ENCODE measurements around the gene PRKAG3.

Gene PRKAG3

GRCh38 chr2:218814540-218815243, 16.9 kb downstream of the PRKAG3 start:
- no peak for DNase-seq (ENCODE audit: low read depth)

DNA sequence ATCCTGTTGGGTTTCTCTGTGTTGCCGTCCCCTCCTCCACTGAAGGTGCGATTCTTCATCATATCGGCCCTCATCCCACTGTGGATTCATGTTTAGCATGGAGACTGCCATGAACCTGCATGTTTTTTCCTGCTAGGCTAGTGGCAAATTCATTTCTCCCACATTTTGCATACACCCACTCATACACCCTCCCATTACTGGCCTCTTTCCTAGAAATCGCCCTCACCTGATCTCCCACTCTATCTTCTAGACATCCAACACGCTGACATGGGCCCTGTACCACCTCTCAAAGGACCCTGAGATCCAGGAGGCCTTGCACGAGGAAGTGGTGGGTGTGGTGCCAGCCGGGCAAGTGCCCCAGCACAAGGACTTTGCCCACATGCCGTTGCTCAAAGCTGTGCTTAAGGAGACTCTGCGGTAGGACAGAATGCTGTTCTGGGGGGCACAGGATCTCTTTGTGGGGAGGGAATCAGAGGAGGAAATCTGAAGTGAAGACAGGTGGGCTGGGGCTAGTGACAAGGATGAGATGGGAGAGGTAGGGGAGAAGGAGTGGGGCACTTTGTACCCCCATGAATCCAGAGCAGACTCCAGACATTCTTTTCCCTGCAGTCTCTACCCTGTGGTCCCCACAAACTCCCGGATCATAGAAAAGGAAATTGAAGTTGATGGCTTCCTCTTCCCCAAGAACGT, 17.7 kb downstream of the PRKAG3 start:
- DNase-seq (ENCODE audit: low read depth), result no peak

- no peak for DNase-seq (ENCODE audit: low read depth)
These were observed 18.7 kb downstream of the PRKAG3 start for GRCh38 chr2:218812861-218813260.

- DNase-seq (ENCODE audit: low read depth), result no peak
These were observed 19.3 kb downstream of the PRKAG3 start for GRCh38 chr2:218812096-218812815.

DNA sequence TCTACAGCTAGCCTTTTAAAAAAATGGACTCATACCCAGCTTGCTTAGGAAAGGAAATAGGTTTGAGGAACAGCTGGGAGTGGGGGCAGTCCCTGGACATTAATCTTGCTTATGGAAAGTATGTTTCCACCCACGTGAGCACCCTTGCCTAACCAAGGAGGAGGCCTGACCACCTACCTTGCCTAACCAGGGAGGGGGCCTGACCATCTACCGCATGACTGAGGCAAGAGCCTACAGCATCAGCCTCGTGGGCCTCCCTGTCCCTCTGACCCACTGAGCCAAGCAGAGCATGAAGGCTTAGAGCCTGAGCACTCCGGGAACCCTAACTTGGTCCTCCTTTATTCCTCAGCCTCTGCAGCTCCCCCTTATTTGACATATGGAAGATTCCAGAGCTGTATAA, 20.2 kb downstream of the PRKAG3 start:
- no peak for DNase-seq (ENCODE audit: low read depth)

DNA sequence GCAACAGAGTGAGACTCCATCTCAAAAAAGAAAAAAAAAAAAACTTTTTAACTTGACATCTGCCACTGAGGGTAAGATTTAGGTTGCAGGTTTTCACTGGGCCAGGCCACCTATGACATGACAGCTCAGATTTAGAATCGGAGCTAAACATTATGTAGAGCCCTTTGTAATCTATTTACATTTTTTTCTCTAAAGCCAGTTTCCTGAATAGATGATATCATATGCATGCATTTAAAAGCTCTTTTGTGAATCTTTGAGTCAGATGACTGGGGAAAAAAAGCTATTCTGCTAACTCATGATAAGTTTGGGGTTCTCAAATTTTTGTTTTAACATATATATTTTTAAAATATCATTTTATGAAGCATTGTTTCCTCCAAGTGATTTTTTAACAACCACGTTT, 21.3 kb downstream of the PRKAG3 start:
- DNase-seq (ENCODE audit: low read depth), result no peak

DNA sequence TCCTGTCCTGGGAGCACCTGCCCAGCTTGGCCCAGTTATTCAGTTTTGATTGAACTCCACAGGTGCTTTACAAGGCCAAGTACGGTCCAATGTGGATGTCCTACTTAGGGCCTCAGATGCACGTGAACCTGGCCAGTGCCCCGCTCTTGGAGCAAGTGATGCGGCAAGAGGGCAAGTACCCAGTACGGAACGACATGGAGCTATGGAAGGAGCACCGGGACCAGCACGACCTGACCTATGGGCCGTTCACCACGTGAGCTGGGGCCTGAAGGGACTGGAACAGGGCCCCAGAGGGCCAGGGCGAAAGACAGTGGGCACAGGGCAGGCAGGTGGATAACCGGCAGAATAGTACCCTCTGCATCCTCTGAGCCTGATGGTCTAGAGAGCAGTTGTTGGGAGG, 22.1 kb downstream of the PRKAG3 start:
- DNase-seq (ENCODE audit: low read depth), result no peak

GRCh38 chr2:218807626-218808025, 24.0 kb downstream of the PRKAG3 start:
- no peak for DNase-seq (ENCODE audit: low read depth)

GRCh38 chr2:218806346-218806978, 25.1 kb downstream of the PRKAG3 start:
- DNase-seq (ENCODE audit: low read depth), result no peak

GRCh38 chr2:218805627-218806026, 26.0 kb downstream of the PRKAG3 start:
- no peak for DNase-seq (ENCODE audit: low read depth)

DNA sequence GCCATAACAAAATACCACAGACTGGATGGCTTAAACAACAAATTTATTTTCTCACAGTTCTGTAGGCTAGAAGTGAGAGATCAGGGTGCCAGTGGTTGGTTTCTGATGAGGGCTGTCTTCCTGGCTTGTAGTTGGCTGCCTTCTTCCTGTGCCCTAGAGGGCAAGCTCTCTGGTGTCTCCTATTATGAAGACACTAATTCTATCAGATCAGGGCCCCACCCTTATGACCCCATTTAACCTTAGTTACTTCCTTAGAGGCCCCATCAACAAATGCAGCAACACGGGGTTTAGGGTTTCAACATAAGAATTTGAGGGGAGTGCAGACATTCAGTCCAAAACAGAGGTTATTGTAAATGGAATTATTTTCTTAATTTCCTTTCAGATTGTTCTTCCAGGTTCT, 26.8 kb downstream of the PRKAG3 start:
- no peak for DNase-seq (ENCODE audit: low read depth)

DNA sequence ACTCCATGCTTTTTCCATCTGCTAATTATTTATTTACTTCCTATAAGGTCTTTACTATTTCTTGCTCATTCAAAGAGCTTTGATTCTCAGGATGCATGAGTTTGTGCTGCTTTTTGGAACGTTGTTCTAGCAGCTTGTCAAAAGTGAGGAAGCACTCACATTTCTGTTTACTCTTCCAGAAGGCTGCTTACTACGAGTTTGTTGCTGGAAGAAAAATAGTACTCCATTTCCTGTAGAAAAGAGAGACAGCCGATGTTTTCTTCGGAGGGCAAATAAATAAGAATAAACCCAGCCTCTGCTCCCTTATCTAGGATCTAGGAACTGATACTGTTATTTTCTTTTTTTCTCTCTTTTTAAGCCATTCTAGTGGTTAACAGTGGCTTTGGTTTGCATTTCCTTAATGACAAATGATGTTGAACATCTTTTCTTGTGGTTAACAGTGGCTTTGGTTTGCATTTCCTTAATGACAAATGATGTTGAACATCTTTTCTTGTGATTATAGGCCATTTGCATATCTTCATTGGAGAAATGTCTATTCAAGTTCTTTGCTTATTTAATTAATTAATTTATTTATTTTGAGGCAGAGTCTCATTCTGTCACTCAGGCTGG, 29.1 kb downstream of the PRKAG3 start:
- DNase-seq (ENCODE audit: low read depth), result no peak

DNA sequence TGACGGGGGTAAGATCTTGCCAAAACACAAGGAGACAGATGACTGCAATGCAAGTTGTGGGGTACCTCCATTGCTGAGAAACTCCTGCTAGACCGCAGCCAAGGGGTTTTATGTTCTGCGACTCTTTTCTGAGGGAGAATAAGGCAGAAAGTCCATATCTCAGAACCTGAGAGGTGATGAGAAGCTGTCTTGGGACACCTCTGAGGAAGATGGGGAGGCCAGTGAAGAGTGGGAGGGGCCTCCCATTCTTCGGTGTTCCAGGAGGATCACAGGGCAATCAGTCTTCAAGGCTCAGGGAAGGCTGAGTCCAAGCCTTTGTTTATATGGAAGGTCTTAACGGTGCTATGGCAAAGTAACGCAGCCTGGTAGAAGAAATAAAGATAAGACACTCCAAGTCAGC, 31.6 kb downstream of the PRKAG3 start:
- DNase-seq (ENCODE audit: low read depth), result no peak

DNA sequence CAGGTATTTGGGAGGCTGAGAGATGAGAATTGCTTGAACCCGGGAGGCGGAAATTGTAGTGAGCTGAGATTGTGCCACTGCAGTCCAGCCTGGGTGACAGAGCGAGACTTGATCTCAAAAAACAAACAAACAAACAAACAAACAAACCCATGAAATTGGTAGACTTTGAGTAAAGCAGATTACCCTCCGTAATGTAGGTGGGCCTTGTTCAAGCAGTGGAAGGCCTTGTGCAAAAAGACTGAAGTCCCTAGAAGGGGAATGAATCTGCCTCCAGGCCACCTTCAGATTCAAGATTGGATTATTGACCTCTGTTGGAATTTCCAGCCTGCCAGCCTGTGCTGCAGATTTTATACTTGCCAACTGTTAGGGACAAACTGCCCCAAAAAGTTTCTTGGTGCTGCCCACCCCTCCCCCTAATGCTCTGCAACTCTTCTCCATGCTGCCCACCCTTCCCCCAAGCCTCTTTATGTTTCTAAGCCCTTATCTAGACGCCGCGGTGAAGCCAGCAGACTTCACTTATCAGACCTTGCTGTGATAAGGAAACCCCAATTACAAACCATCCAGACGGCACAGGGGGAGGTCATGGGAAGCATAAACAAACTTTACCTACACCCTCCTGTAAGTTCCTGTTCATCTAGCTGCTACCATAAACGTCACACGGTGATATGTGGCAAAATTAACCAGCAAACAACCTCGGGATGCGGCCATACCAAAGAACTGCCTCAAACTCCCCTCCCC, 32.7 kb downstream of the PRKAG3 start:
- DNase-seq (ENCODE audit: low read depth), result no peak

GRCh38 chr2:218796691-218797090, 34.9 kb downstream of the PRKAG3 start:
- DNase-seq (ENCODE audit: low read depth), result no peak

DNA sequence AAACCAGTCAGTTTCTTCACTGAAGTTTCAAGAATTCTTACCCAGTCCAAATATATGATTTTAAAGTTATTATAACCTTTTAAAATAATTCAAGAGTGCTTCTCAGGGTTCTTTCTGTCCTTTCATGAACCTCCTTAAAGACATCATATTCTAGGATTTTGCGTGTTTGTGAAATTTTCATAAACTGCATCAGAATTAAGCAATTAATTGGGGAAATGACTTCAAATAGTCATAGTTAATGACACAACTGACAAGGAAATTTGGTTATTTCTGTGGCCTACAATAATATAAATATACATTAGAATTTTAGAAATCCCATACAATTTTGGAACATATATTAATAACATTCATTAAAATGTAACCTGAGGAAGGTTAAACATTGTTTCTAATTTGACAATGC, 39.2 kb downstream of the PRKAG3 start:
- DNase-seq (ENCODE audit: low read depth), result no peak

DNA sequence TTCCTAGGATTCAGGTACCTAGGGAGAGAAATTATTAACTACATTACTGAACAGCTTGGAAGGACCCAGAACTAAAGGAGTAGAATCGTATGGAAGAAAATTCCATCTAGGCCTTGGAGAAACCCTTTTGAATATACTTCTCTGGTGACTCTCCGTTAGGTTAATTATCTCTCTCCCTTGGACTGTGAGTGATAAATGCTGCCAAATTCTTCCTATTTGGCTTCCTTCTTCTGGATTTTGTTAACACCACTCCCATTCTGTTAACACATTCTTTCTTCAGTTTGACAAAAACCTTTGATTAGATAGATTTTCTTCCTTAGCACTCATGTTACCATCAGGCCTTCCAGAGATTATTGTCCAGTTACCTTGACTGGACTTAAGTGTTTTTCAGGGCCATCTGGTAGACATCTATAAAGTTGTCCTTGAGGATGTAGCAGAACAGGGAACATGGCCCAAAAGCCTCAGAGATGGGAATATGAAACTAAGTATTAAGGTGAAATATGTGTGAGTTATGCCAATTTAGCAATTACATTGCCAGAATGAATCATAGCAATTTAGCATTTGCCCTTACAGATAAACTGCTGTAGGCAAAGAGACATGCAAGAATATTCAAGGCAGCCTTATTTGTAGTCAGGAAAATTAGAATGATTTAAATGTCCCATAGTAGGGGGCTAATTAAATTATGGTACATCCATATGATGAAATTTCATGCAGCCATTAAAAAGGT, 42.9 kb downstream of the PRKAG3 start:
- DNase-seq (ENCODE audit: low read depth), result no peak

DNA sequence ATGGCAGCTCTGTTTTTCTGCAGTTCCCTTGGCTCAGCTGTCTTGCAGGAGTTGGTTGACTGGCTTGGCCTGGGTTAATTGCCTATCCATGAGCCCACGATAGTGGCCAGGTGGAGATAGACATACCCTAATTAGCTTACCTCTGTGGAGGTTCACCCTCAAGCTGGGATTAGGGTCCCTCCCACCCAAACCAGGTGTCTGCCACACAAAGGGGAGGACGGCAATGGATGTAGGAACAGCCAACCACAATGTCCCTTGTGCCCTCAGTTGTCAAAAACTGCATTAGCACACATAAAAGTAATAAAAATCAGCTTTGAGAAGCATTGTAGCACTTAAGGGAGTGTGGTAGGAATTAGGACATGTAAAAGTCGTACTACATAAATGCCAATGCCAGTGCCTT, 45.5 kb downstream of the PRKAG3 start:
- no peak for DNase-seq (ENCODE audit: low read depth)

DNA sequence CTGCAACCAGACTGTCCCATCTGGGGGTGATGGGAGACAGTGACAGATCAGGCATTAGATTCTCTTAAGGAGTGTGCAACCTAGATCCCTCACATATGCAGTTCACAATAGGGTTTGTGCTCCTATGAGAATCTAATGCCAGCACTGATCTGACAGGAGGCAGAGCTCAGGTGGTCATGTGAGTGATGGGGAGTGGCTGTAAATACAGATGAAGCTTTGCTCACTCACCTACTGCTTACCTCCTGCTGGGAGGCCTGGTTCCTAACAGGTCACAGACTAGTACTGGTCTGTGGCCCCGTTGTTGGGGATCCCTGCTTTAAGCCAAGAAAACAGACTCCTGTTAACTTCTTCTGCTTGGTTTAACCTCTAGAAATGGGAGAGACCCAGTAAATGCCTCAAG, 46.5 kb downstream of the PRKAG3 start:
- DNase-seq (ENCODE audit: low read depth), result no peak

DNA sequence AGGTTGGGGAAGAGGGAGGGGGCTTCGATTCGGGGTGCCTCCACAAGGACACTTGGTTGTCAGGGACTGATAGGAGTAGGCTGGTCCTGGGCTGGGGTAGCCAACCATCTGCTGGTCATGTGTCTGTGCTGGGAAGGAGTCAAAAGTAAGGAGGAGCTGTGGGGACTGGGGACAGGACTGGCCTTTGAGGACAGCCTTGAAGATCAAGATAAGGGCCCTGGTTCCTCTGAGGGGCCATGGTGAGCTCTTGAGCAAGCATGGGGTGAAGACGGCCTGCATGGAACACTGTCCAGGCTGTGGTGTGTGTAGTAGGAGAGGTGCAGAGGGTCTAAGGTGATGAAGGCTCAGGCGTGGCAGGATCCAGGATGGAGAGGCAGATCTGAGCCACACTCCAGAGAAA, 47.9 kb downstream of the PRKAG3 start:
- no peak for DNase-seq (ENCODE audit: low read depth)

- DNase-seq (ENCODE audit: low read depth), result no peak
These were observed 49.1 kb downstream of the PRKAG3 start for GRCh38 chr2:218782528-218782844.

Measured in stimulated activated CD8-positive, alpha-beta memory T cell treated with anti-CD3 and anti-CD28 coated beads, Interleukin-12 subunit alpha, Interleukin-12 subunit beta, amount 100 ng/mL, for 4 hours (primary cell).